PFSK-1 (cell line): ENCODE data around the gene TSKS. TPM values are rescaled to one million over a fixed set of nuclear protein-coding genes. Genes with fewer than 3 reads are reported as not detected.

Source experiments
- FOXP2 ChIP-seq: optimal IDR thresholded peaks from 2 replicates; pipeline ENCODE3; 2011; ENCODE audit warnings: borderline replicate concordance, control low read depth, inconsistent platforms; ENCODE audit not compliant: insufficient read depth; ENCODE audit errors: extremely low read length, extremely low read depth
- POLR2AphosphoS5 ChIP-seq: IDR thresholded peaks from 2 replicates; pipeline ENCODE4 v1.6.1; 2012; ENCODE audit warnings: low read depth, mild to moderate bottlenecking, control low read depth, low read length, moderate library complexity
- SIN3A ChIP-seq: IDR thresholded peaks from 2 replicates; pipeline ENCODE4 v1.6.1; 2012; ENCODE audit warnings: mild to moderate bottlenecking, low read length, moderate library complexity, borderline replicate concordance; ENCODE audit not compliant: insufficient read depth
- TAF1 ChIP-seq: IDR thresholded peaks from 2 replicates; pipeline ENCODE4 v1.6.1; 2012; ENCODE audit warnings: low read length, control low read depth, borderline replicate concordance; ENCODE audit not compliant: insufficient read depth
- polyA plus RNA-seq: library from polyadenylated mRNA; unstranded; fragments of >200 nt; gene quantifications from one replicate; pipeline ENCODE4 v1.2.1, GENCODE V29; 2012; ENCODE audit warnings: low read depth, missing spikeins; ENCODE audit not compliant: insufficient read length
- TF ChIP-seq, protein P1 (sequence below), 2 experiments: IDR thresholded peaks; 2 replicates each; pipeline versions ENCODE4 v1.6.1 to v1.8.0; 2011 to 2012; ENCODE audit warnings: low read depth in 2 of 2, low read length in 2 of 2, control low read depth in 1 of 2, inconsistent platforms in 1 of 2, mild to moderate bottlenecking in 1 of 2, moderate library complexity in 1 of 2; ENCODE audit not compliant: insufficient read depth in 1 of 2

Gene TSKS, protein sequence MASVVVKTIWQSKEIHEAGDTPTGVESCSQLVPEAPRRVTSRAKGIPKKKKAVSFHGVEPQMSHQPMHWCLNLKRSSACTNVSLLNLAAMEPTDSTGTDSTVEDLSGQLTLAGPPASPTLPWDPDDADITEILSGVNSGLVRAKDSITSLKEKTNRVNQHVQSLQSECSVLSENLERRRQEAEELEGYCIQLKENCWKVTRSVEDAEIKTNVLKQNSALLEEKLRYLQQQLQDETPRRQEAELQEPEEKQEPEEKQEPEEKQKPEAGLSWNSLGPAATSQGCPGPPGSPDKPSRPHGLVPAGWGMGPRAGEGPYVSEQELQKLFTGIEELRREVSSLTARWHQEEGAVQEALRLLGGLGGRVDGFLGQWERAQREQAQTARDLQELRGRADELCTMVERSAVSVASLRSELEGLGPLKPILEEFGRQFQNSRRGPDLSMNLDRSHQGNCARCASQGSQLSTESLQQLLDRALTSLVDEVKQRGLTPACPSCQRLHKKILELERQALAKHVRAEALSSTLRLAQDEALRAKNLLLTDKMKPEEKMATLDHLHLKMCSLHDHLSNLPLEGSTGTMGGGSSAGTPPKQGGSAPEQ
- not detected for polyA plus RNA-seq

DNA sequence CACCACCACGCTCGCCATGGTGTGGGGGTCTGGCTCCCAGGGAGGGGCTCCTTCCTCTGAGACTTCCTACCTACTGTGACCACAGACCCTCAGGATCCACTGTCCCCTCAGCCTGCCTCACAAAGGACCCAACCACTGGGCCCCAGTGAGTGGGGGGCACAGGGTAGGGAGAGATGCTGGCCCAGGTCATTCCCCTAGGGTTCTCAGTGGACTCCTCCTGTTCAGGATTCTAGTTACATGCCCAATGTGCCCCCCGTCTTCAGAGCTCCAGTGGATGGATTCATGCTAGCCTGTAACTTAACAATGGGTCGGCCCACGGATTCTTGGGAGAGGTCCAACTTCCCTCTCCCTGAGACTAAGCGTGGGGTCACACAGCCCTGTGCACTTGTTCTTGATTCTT, at the start of gene TSKS:
TSS of gene TSKS (minus strand) at position 77 of the 400 bp plus-strand sequence. CDS start at position 18, 59 bp downstream.
- no peak for TF ChIP-seq POLR2AphosphoS5
- TF ChIP-seq, protein P1, sequence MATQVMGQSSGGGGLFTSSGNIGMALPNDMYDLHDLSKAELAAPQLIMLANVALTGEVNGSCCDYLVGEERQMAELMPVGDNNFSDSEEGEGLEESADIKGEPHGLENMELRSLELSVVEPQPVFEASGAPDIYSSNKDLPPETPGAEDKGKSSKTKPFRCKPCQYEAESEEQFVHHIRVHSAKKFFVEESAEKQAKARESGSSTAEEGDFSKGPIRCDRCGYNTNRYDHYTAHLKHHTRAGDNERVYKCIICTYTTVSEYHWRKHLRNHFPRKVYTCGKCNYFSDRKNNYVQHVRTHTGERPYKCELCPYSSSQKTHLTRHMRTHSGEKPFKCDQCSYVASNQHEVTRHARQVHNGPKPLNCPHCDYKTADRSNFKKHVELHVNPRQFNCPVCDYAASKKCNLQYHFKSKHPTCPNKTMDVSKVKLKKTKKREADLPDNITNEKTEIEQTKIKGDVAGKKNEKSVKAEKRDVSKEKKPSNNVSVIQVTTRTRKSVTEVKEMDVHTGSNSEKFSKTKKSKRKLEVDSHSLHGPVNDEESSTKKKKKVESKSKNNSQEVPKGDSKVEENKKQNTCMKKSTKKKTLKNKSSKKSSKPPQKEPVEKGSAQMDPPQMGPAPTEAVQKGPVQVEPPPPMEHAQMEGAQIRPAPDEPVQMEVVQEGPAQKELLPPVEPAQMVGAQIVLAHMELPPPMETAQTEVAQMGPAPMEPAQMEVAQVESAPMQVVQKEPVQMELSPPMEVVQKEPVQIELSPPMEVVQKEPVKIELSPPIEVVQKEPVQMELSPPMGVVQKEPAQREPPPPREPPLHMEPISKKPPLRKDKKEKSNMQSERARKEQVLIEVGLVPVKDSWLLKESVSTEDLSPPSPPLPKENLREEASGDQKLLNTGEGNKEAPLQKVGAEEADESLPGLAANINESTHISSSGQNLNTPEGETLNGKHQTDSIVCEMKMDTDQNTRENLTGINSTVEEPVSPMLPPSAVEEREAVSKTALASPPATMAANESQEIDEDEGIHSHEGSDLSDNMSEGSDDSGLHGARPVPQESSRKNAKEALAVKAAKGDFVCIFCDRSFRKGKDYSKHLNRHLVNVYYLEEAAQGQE (IDR thresholded peaks at IDR 0.05; ENCODE audit: insufficient read depth in 1 of 2, low read depth in 2 of 2, low read length in 2 of 2), result no peak

DNA sequence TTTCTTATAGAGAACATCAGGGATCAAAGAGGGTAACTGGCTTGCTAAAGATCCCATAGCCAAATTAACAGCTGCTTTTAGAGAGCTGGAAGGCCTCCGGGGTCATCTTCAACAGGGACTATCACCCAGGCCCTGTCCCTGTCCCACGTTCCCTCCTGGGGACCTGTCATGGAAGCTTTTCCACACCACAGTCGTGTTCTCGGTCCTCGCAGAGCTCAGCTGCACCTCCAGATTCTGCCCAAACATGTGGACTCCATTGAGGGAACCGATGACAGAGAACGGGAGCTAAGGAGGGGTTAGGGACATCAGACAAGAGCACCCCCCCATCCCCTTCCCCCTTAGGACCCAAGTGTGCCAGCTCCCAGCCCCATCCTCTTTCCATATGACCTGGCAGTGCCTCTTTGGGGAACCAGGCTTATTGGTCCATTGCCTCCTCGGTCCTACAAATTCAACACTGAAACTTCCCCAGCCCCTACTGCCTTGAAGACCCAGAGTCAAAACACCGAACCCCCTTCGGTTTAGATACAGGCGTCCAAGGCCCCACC, 49.4 kb upstream of the TSKS start:
- TF ChIP-seq, protein P1 (IDR thresholded peaks at IDR 0.05; ENCODE audit: insufficient read depth in 1 of 2, low read depth in 2 of 2, low read length in 2 of 2), result no peak
- no peak for TF ChIP-seq TAF1
- TF ChIP-seq FOXP2, result no peak
- TF ChIP-seq POLR2AphosphoS5, result no peak
- TF ChIP-seq SIN3A, result no peak

DNA sequence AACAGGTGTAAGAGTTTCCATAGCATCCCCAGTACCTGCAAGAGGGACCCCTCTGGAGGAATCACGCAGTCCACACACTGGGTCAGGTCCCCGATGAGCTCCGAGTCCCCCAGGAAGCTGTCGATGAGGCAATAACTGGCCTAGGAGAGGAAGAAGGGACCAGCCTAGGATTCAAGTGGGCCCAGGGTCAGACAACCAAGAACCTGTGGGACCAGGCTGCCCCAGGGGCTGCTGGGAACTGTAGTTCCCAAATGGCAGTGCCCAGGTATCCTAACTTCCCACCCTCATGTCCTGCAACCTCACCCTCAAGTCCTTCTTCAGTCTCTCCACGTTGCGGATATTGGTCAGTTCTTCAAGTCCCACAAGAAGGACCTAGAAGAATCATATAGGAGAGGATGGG, 48.2 kb upstream of the TSKS start:
- TF ChIP-seq FOXP2, result no peak

DNA sequence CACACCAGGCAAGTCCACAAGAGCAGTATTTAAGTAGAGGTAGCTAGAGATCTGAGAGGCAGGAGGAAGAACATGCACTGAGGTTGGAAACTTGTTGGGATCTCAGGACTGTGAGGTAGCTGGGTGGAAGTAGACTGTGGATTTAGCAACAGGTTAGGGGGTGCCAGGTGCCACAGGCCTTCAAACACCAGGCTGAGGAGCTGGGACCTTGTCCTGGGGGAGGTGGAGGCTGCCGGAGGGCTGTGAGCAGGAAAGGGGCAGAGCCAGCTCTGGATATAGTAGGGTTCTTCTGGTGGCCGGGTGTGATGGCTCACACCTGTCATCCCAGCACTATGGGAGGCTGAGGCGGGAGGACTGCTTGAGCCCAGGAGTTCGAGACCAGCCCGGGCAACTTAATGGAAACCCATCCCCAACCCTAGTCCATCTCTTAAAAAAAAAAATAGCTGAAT, 46.9 kb upstream of the TSKS start:
- TF ChIP-seq, protein P1 (IDR thresholded peaks at IDR 0.05; ENCODE audit: insufficient read depth in 1 of 2, low read depth in 2 of 2, low read length in 2 of 2), result no peak
- no peak for TF ChIP-seq TAF1
- TF ChIP-seq POLR2AphosphoS5, result no peak
- TF ChIP-seq SIN3A, result no peak
- no peak for TF ChIP-seq FOXP2

DNA sequence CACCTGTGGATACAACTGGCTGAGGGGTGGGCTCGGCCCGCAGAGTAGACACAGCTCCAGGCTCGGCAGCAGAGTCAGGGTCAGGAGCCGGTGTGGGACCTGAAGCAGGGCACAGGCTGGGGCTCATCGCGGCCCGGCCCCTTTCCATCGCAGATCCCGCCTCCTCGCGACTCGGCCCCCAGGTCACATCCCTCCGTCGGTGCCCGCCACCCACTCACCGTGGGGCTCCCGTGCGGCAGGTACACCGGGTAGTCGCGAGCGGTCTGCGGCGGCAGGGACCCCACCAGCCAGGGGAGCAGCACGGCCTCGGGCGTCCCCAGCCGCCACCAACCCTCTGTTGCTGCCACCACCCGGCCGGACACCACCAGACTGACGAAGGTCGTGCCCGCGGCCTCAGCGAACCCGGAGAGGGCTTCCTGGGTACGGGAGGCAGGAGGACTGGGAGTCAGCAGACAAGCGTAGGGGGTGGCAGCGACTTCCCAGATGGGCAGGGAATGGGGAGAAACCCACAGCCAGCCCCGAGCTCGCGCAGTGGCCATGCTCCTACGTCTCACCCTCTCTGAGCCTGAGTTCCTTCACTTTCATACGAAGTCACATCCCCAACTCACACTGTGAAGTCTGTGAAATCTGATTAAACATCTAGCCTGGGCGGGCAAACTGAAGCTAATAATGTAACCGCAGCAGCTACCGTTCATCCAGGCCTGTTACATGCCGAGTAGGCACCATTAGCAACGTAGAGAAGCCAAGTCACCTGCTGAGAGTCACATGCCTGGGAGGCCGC, 46.2 kb upstream of the TSKS start:
- no peak for TF ChIP-seq TAF1

DNA sequence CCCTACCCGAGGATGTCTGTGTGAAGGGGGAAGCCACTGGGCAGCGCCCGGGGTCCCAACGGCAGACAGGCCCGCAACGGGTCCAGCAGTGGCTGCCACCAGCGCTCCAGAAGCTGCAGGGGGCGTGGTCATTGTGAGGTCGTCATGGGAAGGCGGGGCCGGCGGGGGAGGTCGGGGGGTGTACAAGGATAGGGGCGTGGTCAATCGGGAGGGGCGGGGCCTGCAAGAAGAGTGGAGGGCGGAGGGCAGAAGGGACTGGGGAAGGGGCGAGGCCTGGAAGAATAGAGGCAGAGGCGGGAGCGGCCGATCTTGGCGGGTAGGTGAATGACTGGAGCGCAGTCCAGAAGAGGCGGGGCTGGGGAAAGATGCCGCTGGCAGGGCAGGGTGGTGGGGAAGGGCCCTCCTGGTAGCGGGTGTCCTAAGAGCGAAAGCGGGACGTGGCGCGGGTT, 45.6 kb upstream of the TSKS start:
- no peak for TF ChIP-seq TAF1
